Left lobe of liver (tissue), 2 donors: ENCODE measurements around the gene NR6A1. TPM values are rescaled to one million over a fixed set of nuclear protein-coding genes. Genes with fewer than 3 reads are reported as not detected.

Experiments
- ATAC-seq: fragments of 200-7000 bp; cut with Tn5 transposase; one replicate; pipeline ENCODE4 v1.9.1; 2020; ENCODE audit warnings: mild to moderate bottlenecking, moderate library complexity
- DNase-seq: peaks from one replicate; pipeline ENCODE4 v3.0.0-alpha.2; 2020; ENCODE audit warnings: low spot score
- total RNA-seq: library from RNA; stranded (reverse); gene quantifications from one replicate; pipeline ENCODE4 v1.2.1, GENCODE V29; 2021
- donor health status: DM: no; HTN: no; CAD: no; lungs with moderate emphysema.
- donor health status: DM: no; HTN: yes; CAD: no.

The NR6A1 gene
- total RNA-seq, 1 donor from 2014 or later: 2.4 TPM

DNA sequence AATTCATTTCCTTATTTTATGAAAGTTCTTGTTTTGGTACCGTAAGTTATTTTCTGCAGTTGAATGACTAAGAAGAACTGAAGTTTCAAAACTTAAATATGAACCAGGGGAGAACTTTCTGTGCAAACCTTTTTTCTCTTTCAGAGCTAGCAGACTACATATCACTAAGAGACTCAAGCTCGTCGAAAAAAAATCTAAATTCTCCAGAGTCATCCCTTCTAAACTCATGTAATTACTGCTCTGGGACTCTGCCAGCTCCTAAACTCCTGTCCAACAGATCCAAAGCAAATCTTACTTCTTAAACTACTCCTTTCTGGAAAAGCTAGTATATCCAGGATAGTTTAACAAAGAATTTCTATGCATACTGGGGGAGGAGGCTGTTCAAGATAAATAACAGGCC, 176.9 kb downstream of the NR6A1 start:
- DNase-seq: no peak
- ATAC-seq: no peak

GRCh38 chr9:124593651-124594058, 177.5 kb downstream of the NR6A1 start:
- DNase-seq: no peak
- ATAC-seq: no peak

DNA sequence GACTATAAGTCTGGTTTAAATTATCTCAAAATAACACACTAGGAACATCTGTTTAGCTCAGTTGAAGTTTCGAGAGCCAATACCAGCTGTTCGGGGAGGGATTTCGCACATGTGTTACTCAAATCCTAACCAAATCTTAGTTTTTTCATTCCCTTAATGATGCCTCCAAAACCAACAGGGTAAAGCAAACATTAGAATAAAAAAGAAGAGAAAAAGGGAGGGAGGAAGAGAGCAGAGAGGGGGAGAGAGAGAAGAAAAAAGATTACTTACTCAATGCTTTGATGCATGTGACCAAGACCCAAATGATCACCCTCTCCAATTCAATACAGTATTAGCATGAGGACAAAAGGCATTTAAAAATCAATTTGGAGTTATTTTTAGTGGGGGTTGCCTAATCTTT, 177.9 kb downstream of the NR6A1 start:
- ATAC-seq (no peak), DNase-seq (no peak)

GRCh38 chr9:124590889-124591641, 180.0 kb downstream of the NR6A1 start:
- no peak for ATAC-seq
- DNase-seq: no peak

- no peak for DNase-seq
- ATAC-seq: no peak
These were observed 186.5 kb downstream of the NR6A1 start for GRCh38 chr9:124584631-124585030.

- ATAC-seq: no peak
- no peak for DNase-seq
These were observed 188.0 kb downstream of the NR6A1 start for GRCh38 chr9:124583134-124583533.

- DNase-seq (no peak), ATAC-seq (no peak)
These were observed 190.9 kb downstream of the NR6A1 start for GRCh38 chr9:124580186-124580585.

- DNase-seq (no peak), ATAC-seq (no peak)
These were observed 194.4 kb downstream of the NR6A1 start for GRCh38 chr9:124576751-124577150.

DNA sequence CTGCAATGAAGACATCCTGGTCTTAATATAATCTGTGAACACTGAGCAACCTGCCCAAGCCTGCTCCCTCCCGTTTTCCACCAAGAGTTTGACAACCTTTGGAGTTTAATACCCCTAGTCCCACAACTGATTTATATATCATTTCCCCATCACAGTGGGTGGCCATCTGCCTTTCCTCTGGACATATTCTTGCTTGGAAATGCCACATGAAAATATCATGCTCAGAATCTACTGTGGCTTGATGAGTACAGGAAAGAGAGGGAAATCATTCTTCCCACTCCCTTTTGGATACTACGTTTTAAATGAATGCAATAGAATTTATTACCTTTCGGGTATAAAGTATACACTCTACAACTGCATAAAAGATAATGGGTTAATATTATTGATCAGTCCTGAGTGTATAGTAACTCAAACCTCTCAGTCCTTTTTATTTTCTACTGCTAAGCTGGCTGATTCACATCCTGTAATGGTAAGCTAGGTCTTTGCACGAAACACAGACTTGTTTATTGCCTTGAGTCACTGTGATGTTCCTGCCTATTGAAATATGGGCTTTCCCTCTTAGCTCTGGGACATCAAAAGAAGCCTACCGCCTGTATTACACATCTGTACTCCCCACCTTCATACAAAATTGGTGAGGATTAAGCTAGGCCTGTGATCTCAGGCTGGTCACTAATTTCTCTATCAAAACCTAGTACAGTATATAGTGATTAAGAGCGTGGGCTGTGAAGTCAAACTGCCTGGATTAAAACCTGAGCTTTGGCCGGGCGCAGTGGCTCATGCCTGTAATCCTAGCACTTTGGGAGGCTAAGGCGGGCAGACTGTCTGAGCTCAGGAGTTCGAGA, 196.4 kb downstream of the NR6A1 start:
- ATAC-seq (no peak), DNase-seq (no peak)

DNA sequence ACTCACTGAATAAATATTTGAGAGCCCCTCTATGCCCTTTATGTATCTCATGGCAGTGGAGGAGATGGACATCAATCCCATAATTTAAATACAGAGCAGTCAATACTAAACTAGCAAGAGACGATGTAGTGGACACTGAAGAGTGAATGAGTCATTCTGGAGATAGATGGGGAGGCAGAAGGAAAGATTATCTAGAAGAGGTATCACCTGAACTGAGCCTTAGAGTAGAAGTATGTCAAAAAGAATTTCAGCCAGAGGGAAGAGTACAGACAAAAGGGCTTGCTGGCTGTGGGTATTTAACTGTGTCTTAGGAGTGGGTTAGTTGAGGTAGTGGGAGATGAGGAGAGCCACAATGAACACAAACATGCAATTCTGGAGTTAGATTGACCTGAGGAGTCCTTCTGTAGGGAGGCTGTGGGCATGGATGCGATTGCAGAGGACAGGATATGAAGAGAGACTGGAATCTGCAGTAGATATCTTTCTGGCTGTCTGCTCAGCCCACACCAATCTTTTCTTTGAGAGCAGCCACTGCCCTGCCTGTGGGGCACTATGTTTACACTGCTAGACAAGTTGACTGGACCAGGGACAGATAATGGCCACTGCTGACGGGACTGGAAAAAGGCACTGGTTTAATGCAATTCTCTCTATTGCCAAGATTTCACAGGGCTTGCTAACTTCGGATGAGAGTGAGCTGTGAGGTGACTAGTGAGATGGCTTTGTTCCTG, 200.0 kb downstream of the NR6A1 start:
- no peak for DNase-seq
- peak; percentile 19 for ATAC-seq

DNA sequence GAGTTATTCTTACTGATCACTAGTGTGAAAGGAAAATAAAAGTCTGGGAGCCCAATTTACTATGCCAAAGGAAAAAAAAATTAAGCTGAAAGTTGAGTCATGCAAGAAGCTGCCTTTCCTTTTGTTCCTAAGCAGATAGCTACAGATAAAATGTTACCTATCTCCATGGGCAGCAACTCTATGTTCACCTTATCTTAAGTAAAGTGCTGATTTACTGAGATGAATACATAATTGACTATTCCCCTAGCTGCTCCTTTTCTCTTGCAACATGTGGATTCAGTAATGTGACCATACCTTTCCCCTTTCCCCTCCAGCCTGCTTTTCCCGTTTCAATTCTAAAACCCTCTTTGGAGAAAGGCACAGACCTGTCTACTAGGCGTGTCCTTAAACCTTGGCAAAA, 201.2 kb downstream of the NR6A1 start:
- ATAC-seq (no peak), DNase-seq (no peak)

- no peak for DNase-seq
- ATAC-seq: no peak
These were observed 203.7 kb downstream of the NR6A1 start for GRCh38 chr9:124567362-124567761.

DNA sequence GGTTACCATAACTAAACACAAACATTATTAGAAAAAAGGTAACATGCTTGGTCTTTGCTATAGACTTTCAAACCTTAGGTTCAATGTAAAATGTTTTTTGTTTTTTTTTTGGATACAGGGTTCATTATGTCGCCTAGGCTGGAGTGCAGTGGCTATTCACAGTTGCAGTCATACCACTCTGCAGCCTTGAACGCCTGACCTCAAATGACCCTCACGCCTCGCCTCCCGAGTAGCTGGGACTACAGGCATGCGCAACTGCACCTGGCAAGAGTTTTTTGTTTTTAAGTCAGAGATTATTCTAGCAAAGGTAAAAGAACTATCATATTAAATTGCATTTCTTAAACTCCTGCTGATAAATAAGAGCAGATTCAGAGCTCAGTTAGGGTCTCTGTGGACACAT, 208.8 kb downstream of the NR6A1 start:
- peak; percentile 72 for DNase-seq
- ATAC-seq: peak; percentile 98

- ATAC-seq: no peak
- no peak for DNase-seq
These were observed 211.2 kb downstream of the NR6A1 start for GRCh38 chr9:124559871-124560270.

DNA sequence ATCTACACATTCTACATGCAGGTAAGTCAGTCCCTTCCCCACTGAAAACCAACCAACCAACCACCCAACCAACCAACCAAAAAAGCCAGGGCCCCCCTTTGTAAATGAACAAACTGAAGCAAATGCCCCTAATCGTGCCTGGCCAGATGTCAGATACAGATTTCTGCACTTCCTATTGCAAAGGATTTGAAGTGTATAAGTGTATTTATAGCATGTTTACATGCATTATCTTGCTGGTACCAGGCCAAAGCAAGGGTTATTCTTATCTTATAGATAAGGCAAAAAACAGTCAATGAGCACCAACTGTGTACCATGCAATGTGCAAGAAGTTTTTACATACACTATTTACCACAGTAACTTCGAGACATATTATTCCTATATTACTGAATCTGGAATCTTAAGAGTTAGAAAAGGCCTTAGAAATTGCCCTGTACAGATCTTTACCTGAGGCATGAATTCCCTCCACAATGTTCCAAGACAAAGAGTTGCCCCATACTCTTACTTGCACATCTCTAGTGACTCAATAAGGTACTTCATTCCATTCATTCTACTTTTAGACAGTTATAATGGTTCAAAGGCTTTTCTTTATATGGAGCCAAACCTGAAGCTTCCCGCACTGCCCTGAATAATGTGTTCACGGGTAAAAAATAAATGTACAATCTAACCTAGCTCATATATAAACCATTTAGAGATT, 212.2 kb downstream of the NR6A1 start:
- DNase-seq (no peak), ATAC-seq (no peak)

- no peak for DNase-seq
- ATAC-seq: no peak
These were observed 213.2 kb downstream of the NR6A1 start for GRCh38 chr9:124557895-124558294.

DNA sequence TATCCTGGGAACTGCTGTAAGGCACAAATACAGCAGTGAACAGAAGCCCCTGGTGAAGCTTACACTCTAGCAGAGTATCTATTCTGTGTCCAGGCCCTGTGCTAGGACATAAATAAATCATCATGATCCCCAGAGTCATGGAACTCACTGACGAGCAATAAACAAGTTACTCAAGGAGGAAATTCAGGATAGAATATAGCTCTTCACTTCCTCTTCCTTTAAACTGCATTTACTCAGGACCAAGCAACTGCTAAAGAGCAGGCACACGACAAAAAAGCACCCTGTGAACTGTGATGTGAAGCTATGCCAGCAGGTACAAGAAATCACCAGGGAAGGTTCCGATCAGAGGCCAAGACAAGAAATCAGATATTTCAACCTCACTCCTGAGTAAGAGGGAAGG, 216.1 kb downstream of the NR6A1 start:
- DNase-seq (no peak), ATAC-seq (no peak)

GRCh38 chr9:124553738-124554137, 217.4 kb downstream of the NR6A1 start:
- DNase-seq (no peak), ATAC-seq (no peak)

GRCh38 chr9:124552273-124552605, 218.9 kb downstream of the NR6A1 start:
- DNase-seq: no peak
- peak; percentile 17 for ATAC-seq

- peak; percentile 95 for ATAC-seq
- peak; percentile 49 for DNase-seq
These were observed 219.4 kb downstream of the NR6A1 start for GRCh38 chr9:124551472-124552272.
